ENCODE measurements around the gene CSF3. TPM values are rescaled to one million over a fixed set of nuclear protein-coding genes. Genes with fewer than 3 reads are reported as not detected.

The CSF3 gene
- total and polyA plus RNA-seq, 2 of the 13 experiments (the other 11 are each of a cell fraction or from before 2014, with no cell fraction given) = 0.09 TPM; not detected in 1

DNA sequence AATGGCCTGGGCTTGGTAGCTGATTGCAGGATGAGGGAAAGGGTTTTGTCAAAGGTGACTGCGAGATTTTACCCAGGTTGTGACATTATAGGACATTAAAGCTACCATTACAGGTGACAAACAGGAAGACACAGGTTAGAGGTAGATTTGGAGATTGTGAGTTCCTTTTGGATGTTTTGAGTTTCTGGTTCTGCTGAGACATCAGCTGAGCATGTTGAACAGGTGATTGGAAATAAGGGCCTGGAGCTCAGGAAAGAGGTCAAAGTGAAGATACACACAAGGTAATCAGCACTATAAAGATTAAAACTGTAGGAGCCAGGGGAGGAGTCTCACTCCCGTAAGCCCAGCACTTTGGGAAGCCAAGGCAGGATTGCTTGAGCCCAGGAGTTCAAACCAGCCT, 46.5 kb upstream of the CSF3 start:
- H3K4me2 ChIP-seq (ENCODE audit: low read depth, low read length) = no peak overlapping the region
- no peak for DNase-seq (ENCODE audit: low spot score)
- H3K4me3 ChIP-seq (replicated peaks in 1 of 3; ENCODE audit: insufficient read depth in 1 of 3, low read depth in 2 of 3, low read length in 3 of 3) = no peak overlapping the region
- intact Hi-C loops (cut with micrococcal nuclease; ENCODE audit: unreplicated experiment) (no loop called here), in situ Hi-C loops (cut with HindIII; ENCODE audit: extremely low pct_ligation_motif_present, low pct_unique_long_range_greater_than_20kb) (no loop called here)
- no peak for FAIRE-seq
- ChIA-PET POLR2A (interaction anchor here (1.5 kb wide), 1 partner anchor 12 kb away, joined by 3 read pairs; the partner anchor contains the start of gene PSMD3), CTCF (ENCODE audit: low intra/inter-chr PET ratio, low total read pairs) (no interaction called here)
- no peak overlapping the region for H3K9ac ChIP-seq (ENCODE audit: insufficient read depth, low read depth, low read length)
- H3K4me1 ChIP-seq (ENCODE audit: insufficient read depth, low read length) = no peaks in the 10 kb centered on the region
- no TSS peak for BruUV-seq (replicated peaks)
- H3K9me3 ChIP-seq (ENCODE audit: low read length) = no peaks in the 10 kb centered on the region
- peaks cover 6 to 62% of the 10 kb centered on the region in 2 experiments; a peak in 3 of 5 replicates for H3K27me3 ChIP-seq (ENCODE audit: control insufficient read depth in 1 of 2, insufficient read depth in 2 of 2, low read length in 2 of 2)
- H3K27ac ChIP-seq (ENCODE audit: extremely low read length, insufficient read depth, low read length) = no peak overlapping the region
- no peaks in the 10 kb centered on the region for H3K79me2 ChIP-seq (ENCODE audit: insufficient read depth, low read length)
- no peak overlapping the region for H2AFZ ChIP-seq (ENCODE audit: low read length)
- H3K36me3 ChIP-seq (replicated peaks in 1 of 2; ENCODE audit: control insufficient read depth in 1 of 2, insufficient read depth in 2 of 2, low read length in 2 of 2) = no peaks in the 10 kb centered on the region
- no peak for TF ChIP-seq ZNF274 (CRISPR knock-in tag; IDR thresholded peaks at IDR 0.05)
- no peak for TF ChIP-seq ZNF879 (CRISPR knock-in tag; IDR thresholded peaks at IDR 0.05)
- no peak for TF ChIP-seq ZNF780A (CRISPR knock-in tag; IDR thresholded peaks at IDR 0.05)
- no peak for TF ChIP-seq ZNF263 (CRISPR knock-in tag; IDR thresholded peaks at IDR 0.05)
- TF ChIP-seq KLF6 (CRISPR knock-in tag; IDR thresholded peaks at IDR 0.05) = no peak
- no peak for TF ChIP-seq ZNF33B (CRISPR knock-in tag; IDR thresholded peaks at IDR 0.05)
- TF ChIP-seq ZNF335 (CRISPR knock-in tag; IDR thresholded peaks at IDR 0.05) = no peak
- TF ChIP-seq, protein P1, sequence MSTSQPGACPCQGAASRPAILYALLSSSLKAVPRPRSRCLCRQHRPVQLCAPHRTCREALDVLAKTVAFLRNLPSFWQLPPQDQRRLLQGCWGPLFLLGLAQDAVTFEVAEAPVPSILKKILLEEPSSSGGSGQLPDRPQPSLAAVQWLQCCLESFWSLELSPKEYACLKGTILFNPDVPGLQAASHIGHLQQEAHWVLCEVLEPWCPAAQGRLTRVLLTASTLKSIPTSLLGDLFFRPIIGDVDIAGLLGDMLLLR (CRISPR knock-in tag; IDR thresholded peaks at IDR 0.05) = no peak
- ATAC-seq = no peak
- WGBS (ENCODE audit: low lambda C conversion rate) = 31% methylated on average over 2 of the region's 2 CpGs
- H4K20me1 ChIP-seq (ENCODE audit: insufficient read depth, low read length) = no peaks in the 10 kb centered on the region

DNA sequence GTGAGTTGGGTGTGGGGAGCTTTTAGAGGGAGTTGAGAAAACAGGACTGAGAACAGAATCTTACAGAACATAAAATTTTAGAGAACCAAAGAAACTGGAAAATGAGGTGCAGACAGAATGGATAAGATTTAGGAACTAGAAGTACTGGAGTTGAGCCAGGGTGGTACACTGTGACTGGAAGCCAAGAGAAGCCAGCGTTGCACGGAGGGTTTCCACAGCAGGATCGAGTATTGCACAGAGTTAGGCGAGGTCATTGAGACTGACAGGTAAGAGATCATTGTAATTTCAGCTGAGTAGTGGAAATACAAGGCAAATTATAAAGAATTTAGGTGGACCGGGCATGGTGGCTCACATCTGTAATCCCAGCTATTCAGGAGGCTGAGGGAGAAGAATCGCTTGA, 45.9 kb upstream of the CSF3 start:
- intact Hi-C loops (cut with micrococcal nuclease; ENCODE audit: unreplicated experiment) (no loop called here), in situ Hi-C loops (cut with HindIII; ENCODE audit: extremely low pct_ligation_motif_present, low pct_unique_long_range_greater_than_20kb) (no loop called here)
- DNase-seq (ENCODE audit: low spot score) (no peak), ATAC-seq (no peak), FAIRE-seq (no peak)
- no peaks in the 10 kb centered on the region for H3K4me1 ChIP-seq (ENCODE audit: insufficient read depth, low read length)
- H3K36me3 ChIP-seq (replicated peaks in 1 of 2; ENCODE audit: control insufficient read depth in 1 of 2, insufficient read depth in 2 of 2, low read length in 2 of 2) = no peaks in the 10 kb centered on the region
- no peak overlapping the region for H3K9ac ChIP-seq (ENCODE audit: insufficient read depth, low read depth, low read length)
- H4K20me1 ChIP-seq (ENCODE audit: insufficient read depth, low read length) = no peaks in the 10 kb centered on the region
- H3K79me2 ChIP-seq (ENCODE audit: insufficient read depth, low read length) = no peaks in the 10 kb centered on the region
- H3K27ac ChIP-seq (ENCODE audit: extremely low read length, insufficient read depth, low read length) = no peak overlapping the region
- H3K27me3 ChIP-seq (ENCODE audit: control insufficient read depth in 1 of 2, insufficient read depth in 2 of 2, low read length in 2 of 2) = peaks cover 6 to 65% of the 10 kb centered on the region in 2 experiments; a peak in 3 of 5 replicates
- H3K4me2 ChIP-seq (ENCODE audit: low read depth, low read length) = no peak overlapping the region
- no peaks in the 10 kb centered on the region for H3K9me3 ChIP-seq (ENCODE audit: low read length)
- H2AFZ ChIP-seq (ENCODE audit: low read length) = no peak overlapping the region
- 30% methylated on average over 6 of the region's 6 CpGs for WGBS (ENCODE audit: low lambda C conversion rate)
- BruUV-seq (replicated peaks) = no TSS peak
- CTCF ChIA-PET (ENCODE audit: low intra/inter-chr PET ratio, low total read pairs) = no interaction called here
- POLR2A ChIA-PET = interaction anchor here (1.5 kb wide), 1 partner anchor 11 kb away, joined by 3 read pairs; the partner anchor contains the start of gene PSMD3
- no peak overlapping the region for H3K4me3 ChIP-seq (replicated peaks in 1 of 3; ENCODE audit: insufficient read depth in 1 of 3, low read depth in 2 of 3, low read length in 3 of 3)
- TF ChIP-seq, protein P2, sequence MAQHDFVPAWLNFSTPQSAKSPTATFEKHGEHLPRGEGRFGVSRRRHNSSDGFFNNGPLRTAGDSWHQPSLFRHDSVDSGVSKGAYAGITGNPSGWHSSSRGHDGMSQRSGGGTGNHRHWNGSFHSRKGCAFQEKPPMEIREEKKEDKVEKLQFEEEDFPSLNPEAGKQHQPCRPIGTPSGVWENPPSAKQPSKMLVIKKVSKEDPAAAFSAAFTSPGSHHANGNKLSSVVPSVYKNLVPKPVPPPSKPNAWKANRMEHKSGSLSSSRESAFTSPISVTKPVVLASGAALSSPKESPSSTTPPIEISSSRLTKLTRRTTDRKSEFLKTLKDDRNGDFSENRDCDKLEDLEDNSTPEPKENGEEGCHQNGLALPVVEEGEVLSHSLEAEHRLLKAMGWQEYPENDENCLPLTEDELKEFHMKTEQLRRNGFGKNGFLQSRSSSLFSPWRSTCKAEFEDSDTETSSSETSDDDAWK (CRISPR knock-in tag; IDR thresholded peaks at IDR 0.05) = no peak
- TF ChIP-seq, protein P3, sequence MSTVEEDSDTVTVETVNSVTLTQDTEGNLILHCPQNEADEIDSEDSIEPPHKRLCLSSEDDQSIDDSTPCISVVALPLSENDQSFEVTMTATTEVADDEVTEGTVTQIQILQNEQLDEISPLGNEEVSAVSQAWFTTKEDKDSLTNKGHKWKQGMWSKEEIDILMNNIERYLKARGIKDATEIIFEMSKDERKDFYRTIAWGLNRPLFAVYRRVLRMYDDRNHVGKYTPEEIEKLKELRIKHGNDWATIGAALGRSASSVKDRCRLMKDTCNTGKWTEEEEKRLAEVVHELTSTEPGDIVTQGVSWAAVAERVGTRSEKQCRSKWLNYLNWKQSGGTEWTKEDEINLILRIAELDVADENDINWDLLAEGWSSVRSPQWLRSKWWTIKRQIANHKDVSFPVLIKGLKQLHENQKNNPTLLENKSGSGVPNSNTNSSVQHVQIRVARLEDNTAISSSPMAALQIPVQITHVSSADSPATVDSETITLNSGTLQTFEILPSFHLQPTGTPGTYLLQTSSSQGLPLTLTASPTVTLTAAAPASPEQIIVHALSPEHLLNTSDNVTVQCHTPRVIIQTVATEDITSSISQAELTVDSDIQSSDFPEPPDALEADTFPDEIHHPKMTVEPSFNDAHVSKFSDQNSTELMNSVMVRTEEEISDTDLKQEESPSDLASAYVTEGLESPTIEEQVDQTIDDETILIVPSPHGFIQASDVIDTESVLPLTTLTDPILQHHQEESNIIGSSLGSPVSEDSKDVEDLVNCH (CRISPR knock-in tag; IDR thresholded peaks at IDR 0.05) = no peak
- no peak for TF ChIP-seq ZNF143 (CRISPR knock-in tag; IDR thresholded peaks at IDR 0.05)

All from HepG2 (cell line).